GM12873 (cell line): ENCODE measurements around the gene SRA1.

Source experiments
- TF ChIP-seq, protein P1 (sequence below): IDR thresholded peaks from 2 replicates; pipeline ENCODE4 v1.5.1; 2012; ENCODE audit warnings: low read depth, mild to moderate bottlenecking, moderate library complexity, low read length, control low read depth; ENCODE audit not compliant: insufficient read depth; ENCODE audit errors: missing control alignments

SRA1 gene

DNA sequence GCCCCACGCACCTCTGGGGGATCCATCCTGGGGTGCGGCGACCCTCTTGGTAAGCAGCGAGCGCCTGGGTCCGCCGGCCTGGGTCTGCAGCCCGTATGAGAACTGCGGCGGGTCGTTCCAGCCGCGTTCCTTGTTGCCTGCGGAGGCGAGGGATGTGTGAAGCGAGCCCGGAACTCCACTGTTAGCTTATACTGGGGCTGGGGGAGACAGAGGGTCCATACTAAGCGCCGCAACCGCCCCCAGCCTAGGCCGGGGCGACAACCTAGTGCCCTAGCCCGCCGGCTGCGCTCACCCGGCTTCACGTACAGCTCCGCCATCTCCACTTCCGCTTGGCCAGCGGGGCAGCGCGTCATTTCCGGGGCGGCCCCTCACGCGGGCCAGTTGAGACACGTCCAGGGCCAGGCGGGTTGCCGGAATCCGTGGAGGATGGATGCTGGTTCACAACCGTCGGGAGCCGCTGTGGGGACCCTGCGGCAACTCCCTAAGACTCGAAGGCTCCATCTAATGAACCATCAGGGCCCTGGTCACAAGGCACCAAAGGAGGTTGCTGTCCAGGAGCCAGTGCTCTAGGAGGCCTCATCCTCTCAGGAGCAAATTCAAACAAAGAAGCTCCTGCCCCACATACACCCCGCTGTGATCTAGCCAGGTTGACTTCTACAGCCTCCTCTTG lies at the start of gene SRA1:
Gene SRA1, minus strand, starts transcription at position 338 of the 670 bp plus-strand sequence. Its CDS starts 21 bp downstream, at position 317.
- TF ChIP-seq, protein P1, sequence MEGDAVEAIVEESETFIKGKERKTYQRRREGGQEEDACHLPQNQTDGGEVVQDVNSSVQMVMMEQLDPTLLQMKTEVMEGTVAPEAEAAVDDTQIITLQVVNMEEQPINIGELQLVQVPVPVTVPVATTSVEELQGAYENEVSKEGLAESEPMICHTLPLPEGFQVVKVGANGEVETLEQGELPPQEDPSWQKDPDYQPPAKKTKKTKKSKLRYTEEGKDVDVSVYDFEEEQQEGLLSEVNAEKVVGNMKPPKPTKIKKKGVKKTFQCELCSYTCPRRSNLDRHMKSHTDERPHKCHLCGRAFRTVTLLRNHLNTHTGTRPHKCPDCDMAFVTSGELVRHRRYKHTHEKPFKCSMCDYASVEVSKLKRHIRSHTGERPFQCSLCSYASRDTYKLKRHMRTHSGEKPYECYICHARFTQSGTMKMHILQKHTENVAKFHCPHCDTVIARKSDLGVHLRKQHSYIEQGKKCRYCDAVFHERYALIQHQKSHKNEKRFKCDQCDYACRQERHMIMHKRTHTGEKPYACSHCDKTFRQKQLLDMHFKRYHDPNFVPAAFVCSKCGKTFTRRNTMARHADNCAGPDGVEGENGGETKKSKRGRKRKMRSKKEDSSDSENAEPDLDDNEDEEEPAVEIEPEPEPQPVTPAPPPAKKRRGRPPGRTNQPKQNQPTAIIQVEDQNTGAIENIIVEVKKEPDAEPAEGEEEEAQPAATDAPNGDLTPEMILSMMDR: no peak

DNA sequence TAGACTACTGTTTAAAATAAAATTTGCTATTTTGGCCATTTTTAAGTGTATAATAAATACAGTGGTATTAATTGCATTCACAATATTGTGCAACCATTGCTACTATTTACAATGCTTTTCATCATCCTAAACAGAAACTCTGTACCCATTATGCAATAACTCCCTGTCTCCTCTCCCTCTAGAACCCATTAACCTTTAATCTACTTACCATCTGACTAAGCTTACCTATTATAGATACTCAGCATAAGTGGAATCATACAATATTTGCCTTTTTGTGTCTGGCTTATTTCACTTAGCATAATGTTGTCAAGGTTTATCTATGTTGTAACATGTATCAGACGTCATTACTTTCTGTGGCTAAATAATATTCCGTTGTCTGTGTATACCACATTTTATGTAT lies 49.8 kb upstream of the SRA1 start:
- TF ChIP-seq, protein P1: no peak

DNA sequence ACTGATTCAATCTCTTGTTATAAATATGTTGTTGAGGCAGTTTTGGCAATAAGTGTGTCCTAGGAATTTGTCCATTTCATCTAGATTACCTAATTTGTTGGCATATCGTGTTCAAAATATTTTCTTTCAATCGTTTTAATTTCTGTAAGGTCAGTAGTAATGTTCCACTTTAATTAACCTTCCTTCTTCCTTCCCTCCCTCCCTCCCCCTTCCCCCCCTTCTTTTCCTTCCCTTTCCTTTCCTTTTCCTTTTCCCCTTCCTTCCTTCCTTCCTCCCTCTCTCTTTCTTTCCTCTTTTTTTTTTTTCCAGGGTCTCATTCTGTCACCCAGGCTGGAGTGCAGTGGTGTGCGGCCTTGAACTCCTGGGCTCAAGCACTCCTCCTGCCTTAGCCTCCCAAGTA lies 48.6 kb upstream of the SRA1 start:
- TF ChIP-seq, protein P1: no peak

DNA sequence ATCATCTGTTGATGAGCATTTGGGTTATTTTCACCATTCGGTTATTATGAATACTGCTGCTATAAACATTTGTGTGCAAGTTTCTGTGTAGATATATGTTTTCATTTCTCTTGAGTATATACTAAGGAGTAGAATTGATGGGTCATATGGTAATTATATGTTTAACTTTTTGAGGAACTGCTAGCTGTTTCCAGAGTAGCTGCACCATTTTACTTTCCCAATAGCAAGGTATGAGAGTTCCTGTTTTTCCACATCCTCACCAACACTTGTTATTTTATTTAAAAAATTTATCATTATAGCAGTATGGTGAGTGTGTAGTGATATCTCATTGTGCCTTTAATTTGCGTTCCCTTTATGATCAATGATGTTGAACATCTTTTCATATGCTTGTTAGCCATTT lies 46.5 kb upstream of the SRA1 start:
- TF ChIP-seq, protein P1: no peak

DNA sequence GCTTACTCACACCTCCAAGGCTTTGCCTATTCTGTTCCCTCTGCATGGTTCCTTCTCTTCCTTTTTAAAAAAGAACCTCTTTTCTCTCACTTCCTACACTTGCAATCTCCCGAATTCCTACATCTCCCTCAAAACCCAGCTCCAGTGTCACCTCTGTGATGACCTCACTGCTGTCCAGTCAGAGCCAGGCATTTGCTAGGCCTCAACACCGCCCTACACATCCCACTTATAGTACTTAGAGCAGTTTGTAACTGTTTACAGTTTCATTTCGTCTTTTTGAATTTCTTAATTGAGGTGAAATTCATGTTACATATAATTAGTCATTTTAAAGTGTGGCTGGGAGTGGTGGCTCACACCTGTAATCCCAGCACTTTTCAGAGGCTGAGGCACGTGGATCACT lies 44.9 kb upstream of the SRA1 start:
- TF ChIP-seq, protein P1: no peak

DNA sequence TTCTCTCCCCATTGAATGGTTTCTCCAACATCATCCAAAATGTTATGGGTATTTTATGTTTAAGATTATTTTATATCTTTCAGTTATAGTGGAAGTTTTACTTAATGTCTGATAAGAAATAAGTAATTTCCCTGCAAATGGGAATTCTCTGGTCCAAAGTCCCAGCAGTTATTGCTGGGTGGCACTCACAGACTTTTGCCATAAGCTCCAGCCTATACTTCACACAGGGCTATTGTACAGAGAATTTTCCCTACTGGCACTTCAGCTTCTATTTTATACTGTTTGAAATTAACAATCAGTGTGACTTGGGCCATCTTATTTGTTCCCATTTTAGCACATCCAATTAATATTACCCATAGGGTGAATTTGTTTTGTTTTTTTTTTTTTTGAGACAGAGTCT lies 42.8 kb upstream of the SRA1 start:
- TF ChIP-seq, protein P1: no peak

DNA sequence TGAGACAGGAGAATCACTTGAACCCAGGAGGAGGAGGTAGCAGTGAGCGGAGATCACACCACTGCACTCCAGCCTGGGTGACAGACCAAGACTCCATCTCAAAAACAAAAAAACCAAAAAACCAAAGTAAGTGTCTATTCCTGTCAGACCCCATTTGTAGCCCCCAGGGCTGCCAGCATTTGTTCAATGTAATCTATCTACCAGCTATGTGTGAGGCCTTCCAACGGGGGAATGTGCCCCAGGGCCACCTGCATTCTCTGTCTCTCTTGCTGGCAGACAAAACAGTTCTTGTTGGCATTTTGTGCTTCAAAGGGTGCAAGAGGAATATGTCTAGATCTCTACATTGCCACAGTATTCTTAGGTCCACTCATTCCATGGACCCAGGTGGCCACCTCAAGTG lies 41.6 kb upstream of the SRA1 start:
- TF ChIP-seq, protein P1: no peak

DNA sequence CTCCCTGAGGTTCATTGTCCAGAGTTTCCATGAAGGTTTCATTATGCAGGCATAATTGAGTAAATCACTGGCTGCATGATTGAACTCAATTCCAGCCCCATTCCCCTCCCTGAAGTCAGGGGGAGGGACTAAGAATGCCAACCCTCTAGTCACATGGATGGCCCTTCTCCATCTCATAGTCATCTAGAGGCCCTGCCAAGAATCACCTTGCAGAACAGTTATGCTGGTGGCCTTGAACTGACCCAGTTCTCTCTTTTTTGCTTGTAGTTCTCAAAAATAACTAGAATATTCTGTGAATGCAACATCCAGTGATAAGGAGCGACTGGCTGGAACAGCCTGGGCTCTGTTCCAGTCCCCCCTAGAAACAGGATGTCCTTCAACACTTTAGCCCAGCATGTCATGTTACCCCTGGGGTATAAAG lies 39.1 kb upstream of the SRA1 start:
- TF ChIP-seq, protein P1: no peak
